Mucosa of descending colon (tissue), 3 donors: ENCODE results near the gene IPO9. TPM values are rescaled to one million over a fixed set of nuclear protein-coding genes. Genes with fewer than 3 reads are reported as not detected.

Experiments used
- ATAC-seq: fragments of 200-7000 bp; cut with Tn5 transposase; one replicate; pipeline ENCODE4 v1.9.1; 2020; ENCODE audit warnings: mild to moderate bottlenecking, moderate library complexity
- DNase-seq, 3 donors: peaks; one replicate each; pipeline ENCODE4 v3.0.0-alpha.2; 2020
- H3K36me3 ChIP-seq: fragments of 200-600 bp; one replicate; pipeline ENCODE4 v1.8.0; 2021; ENCODE audit warnings: low read depth, mild to moderate bottlenecking
- H3K4me1 ChIP-seq: fragments of 200-600 bp; one replicate; pipeline ENCODE4 v1.8.0; 2021; ENCODE audit warnings: low read depth, mild to moderate bottlenecking
- H3K4me3 ChIP-seq: fragments of 200-600 bp; one replicate; pipeline ENCODE4 v1.8.0; 2021; ENCODE audit warnings: mild to moderate bottlenecking
- H3K9me3 ChIP-seq: fragments of 200-600 bp; one replicate; pipeline ENCODE4 v1.8.0; 2021; ENCODE audit warnings: mild to moderate bottlenecking
- intact Hi-C, 2 donors: fragments of 100-400 bp; cut with DNase I in 1 of 2; cut with micrococcal nuclease in 1 of 2; formaldehyde crosslinking; loops; one replicate each; pipeline versions ENCODE4 v1.11.0 to v1.11.1; 2022; cut with DNase I, micrococcal nuclease
- total RNA-seq, 3 donors: library from RNA; stranded (reverse); fragmentation: NEBNext Ultra II Directional in 2 of 3; extraction: Animal tissue kit (Norgen Biotek cat#: 25700) in 2 of 3; gene quantifications; one replicate each; pipeline versions ENCODE4 v1.2.1 to v1.2.4, GENCODE V29; 2021 to 2023
- TF ChIP-seq, protein P1 (sequence below): fragments of 200-600 bp; IDR thresholded peaks from one replicate; pipeline ENCODE4 v1.8.0; 2022; ENCODE audit warnings: antibody characterized with exemption, mild to moderate bottlenecking
- donor health status: DM: no; HTN: no; CAD: no; lungs with moderate emphysema.
- donor health status: DM: no; HTN: no; CAD: no.
- donor health status: DM: no; HTN: yes; CAD: no.

Gene IPO9
- total RNA-seq, 3 donors from 2014 or later, result 25.9 to 33.9 (median 28.4) TPM

DNA sequence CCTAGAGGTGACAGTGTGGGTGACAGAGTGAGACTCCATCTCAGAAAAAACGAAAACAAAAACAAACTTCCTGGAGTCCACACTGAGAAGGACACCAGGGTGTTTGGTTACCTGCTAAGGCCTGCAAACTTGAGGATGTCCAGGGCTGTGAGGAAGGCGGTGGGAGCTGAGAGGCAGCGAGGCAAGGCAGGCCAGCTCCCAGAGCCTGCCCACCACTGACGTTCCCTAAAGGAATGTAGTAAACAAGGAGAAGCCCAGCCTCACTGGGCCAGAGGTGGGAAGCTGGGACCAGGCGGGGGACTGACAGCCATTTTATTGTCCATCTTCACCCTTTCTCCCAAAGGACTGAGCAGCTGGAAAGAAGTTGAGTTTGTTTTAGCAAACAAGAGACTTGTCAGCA lies 83.9 kb downstream of the IPO9 start:
- DNase-seq (no peak), ATAC-seq (no peak)
- Histone ChIP-seq H3K4me1 (no peaks in the 10 kb centered on the region), H3K36me3 (no peaks in the 10 kb centered on the region), H3K4me3 (no peak overlapping the region), H3K9me3 (no peaks in the 10 kb centered on the region)
- TF ChIP-seq, protein P1, sequence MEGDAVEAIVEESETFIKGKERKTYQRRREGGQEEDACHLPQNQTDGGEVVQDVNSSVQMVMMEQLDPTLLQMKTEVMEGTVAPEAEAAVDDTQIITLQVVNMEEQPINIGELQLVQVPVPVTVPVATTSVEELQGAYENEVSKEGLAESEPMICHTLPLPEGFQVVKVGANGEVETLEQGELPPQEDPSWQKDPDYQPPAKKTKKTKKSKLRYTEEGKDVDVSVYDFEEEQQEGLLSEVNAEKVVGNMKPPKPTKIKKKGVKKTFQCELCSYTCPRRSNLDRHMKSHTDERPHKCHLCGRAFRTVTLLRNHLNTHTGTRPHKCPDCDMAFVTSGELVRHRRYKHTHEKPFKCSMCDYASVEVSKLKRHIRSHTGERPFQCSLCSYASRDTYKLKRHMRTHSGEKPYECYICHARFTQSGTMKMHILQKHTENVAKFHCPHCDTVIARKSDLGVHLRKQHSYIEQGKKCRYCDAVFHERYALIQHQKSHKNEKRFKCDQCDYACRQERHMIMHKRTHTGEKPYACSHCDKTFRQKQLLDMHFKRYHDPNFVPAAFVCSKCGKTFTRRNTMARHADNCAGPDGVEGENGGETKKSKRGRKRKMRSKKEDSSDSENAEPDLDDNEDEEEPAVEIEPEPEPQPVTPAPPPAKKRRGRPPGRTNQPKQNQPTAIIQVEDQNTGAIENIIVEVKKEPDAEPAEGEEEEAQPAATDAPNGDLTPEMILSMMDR, result no peak
- intact Hi-C loops, result no loop called here

DNA sequence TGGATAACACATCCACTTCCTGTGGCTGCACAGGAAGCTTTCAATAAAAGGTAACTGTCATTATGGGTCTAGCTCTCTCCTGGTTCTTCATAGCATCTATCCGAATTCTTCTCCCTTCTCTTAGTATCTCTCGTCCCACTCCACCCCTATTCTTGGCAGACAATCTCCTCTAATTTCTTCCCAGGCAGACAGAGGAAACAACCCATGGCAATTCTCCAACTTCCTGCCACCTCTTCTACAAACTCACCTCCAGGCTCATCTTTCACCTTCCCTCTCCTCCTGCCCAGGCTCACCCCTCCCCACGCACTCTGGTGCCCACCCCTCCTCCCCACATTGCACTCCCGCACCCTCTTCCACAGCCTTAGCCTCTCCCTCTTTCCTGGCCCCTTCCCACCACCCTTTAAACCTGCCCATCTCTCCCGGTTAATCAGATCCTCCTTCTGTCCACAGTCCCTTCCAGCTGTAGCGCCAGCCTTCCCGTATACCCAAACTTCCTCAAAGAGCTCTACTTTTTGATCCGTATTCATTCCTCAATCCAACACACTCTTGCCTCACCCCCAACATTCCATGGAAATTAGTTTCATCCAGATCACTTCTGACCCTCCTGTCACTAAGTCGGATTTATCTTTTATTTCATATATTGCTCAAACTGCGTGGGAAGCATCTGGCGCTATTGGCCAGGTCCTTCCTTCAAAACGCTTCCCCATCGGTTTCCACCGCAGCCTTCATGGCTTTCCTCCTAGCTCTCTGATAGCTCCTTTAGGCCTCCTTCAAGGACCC lies 85.7 kb downstream of the IPO9 start:
- DNase-seq (no peak), ATAC-seq (no peak)
- intact Hi-C loops, result no loop called here
- no peaks in the 10 kb centered on the region for H3K4me1 ChIP-seq
- H3K36me3 ChIP-seq, result no peaks in the 10 kb centered on the region
- TF ChIP-seq, protein P1, result no peak
- no peaks in the 10 kb centered on the region for H3K9me3 ChIP-seq
- no peak overlapping the region for H3K4me3 ChIP-seq

DNA sequence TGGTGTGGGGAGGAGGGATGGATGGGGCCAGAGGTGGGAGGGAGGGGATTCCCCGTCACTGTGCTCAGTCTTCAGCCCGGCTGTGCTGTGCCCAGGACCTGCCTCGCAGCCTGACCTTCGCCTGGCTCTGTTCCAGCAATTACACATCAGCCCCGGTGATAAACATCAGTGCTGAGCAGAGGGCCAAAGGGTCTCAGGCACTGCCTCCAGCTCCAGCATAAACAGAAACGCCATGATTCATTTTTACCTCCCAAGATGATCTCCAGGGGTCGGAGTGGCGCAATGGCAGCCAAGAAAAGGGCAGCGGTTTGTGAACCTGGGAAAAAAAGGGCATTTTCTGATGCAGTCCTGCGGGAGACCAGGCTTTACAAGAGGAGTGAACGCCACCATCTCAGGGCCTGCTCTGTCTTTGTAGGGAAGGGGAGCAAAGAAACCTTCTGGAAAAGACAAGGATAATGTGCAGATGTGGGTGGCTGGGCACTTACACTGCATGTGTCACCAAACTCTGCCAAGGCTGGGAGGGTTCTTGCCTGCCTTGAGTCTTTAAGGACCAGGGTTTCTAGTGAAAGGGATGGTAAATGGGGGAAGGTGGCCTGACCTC lies 87.8 kb downstream of the IPO9 start:
- no peaks in the 10 kb centered on the region for H3K36me3 ChIP-seq
- TF ChIP-seq, protein P1, result no peak
- H3K4me3 ChIP-seq, result no peak overlapping the region
- H3K9me3 ChIP-seq, result no peaks in the 10 kb centered on the region
- no peaks in the 10 kb centered on the region for H3K4me1 ChIP-seq
- DNase-seq, result peak; percentile 48 to 69 (median 54)
- intact Hi-C loops, result no loop called here
- peak; percentile 56 for ATAC-seq

DNA sequence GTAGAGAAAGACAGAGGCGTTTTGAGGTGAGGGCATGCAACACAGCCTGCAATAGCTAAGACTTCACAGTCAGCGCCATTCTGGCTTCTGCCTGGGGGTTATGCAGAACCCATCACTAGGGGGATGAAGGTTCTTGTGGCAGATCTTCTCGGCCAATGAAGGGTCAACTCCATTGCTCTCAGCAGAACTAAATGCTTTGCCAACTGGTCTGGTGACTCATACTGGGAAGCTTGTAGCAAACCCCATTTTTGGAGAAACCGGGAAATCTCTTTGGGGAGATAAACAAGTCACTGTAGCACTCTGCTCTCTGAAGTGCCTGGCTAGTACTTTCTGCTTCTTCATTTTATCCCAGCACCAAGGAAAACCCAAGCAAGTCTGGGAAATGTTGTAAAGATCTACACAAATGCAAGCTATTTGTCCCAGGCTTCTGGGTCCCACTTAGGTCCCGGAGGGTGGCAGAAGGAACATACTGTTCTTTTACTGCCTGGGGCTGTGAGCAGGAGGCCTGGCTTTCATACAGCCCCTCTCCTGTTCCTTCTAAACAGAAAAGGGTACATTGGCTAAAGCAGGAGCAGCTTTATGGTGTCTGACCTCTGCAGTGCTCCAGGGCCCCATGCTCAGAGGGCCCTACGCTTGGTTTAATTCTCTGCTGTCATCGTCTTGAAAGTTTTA lies 88.5 kb downstream of the IPO9 start:
- peak; percentile 53 for ATAC-seq
- Histone ChIP-seq H3K4me3 (no peak overlapping the region), H3K9me3 (no peaks in the 10 kb centered on the region), H3K36me3 (no peaks in the 10 kb centered on the region), H3K4me1 (no peaks in the 10 kb centered on the region)
- DNase-seq, result no peak
- TF ChIP-seq, protein P1, result no peak
- intact Hi-C loops, result no loop called here

DNA sequence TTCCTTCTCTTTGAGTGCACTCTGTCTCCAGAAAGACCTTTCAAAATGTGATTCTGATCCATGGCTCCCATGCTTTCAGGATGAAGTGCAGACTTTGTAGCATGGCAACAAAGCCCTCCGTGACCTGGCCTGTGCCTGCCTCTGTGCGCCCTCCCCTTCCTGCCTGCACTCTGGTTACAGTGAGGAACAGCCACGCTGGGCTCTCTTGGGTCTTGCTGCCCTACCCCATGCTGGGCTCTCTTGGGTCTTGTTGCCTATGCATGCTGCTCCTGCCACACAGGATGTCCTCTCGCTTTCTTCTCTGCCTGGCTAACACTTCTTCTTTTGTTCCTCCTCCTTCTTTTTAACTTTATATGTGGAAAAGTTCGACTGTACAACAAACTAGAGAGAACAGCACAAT lies 89.4 kb downstream of the IPO9 start:
- no peak for ATAC-seq
- no peaks in the 10 kb centered on the region for H3K4me1 ChIP-seq
- TF ChIP-seq, protein P1, result no peak

More for the DNA sequence above, 89.4 kb downstream of the IPO9 start:
- H3K36me3 ChIP-seq, result no peaks in the 10 kb centered on the region
- intact Hi-C loops, result no loop called here
- no peak overlapping the region for H3K4me3 ChIP-seq
- no peak for DNase-seq
- no peaks in the 10 kb centered on the region for H3K9me3 ChIP-seq
